NAMALWA (cell line): Measurements from ENCODE around the gene FOSL2.

Source experiments
- DNase-seq: peaks from one replicate; pipeline ENCODE4 v3.0.0-alpha.2; 2015; ENCODE audit warnings: low spot score

The FOSL2 gene

GRCh38 chr2:28392297-28393113 lies at the start of gene FOSL2:
FOSL2 (plus strand) TSS chr2:28392858; CDS start chr2:28393721, 863 bp downstream.
- DNase-seq = peak; percentile 52

GRCh38 chr2:28343184-28343942 lies 49.3 kb upstream of the FOSL2 start:
- DNase-seq = no peak

GRCh38 chr2:28343971-28344715 lies 48.5 kb upstream of the FOSL2 start:
- DNase-seq = no peak

GRCh38 chr2:28344756-28345373 lies 47.8 kb upstream of the FOSL2 start:
- DNase-seq = no peak

- DNase-seq = no peak
These were observed 47.0 kb upstream of the FOSL2 start for GRCh38 chr2:28345619-28346018.

- DNase-seq = no peak
These were observed 46.1 kb upstream of the FOSL2 start for GRCh38 chr2:28346587-28346986.

- DNase-seq = no peak
These were observed 45.5 kb upstream of the FOSL2 start for GRCh38 chr2:28347193-28347592.

GRCh38 chr2:28347596-28347995 lies 45.1 kb upstream of the FOSL2 start:
- DNase-seq = no peak

- no peak for DNase-seq
These were observed 44.5 kb upstream of the FOSL2 start for GRCh38 chr2:28348149-28348567.

GRCh38 chr2:28348921-28349320 lies 43.7 kb upstream of the FOSL2 start:
- DNase-seq = no peak

- no peak for DNase-seq
These were observed 43.0 kb upstream of the FOSL2 start for GRCh38 chr2:28349546-28350165.

GRCh38 chr2:28350196-28350595 lies 42.5 kb upstream of the FOSL2 start:
- no peak for DNase-seq

- no peak for DNase-seq
These were observed 41.8 kb upstream of the FOSL2 start for GRCh38 chr2:28350791-28351285.

GRCh38 chr2:28351621-28352020 lies 41.0 kb upstream of the FOSL2 start:
- no peak for DNase-seq

- no peak for DNase-seq
These were observed 40.6 kb upstream of the FOSL2 start for GRCh38 chr2:28352104-28352503.

GRCh38 chr2:28352610-28353195 lies 40.0 kb upstream of the FOSL2 start:
- no peak for DNase-seq

- DNase-seq = no peak
These were observed 37.6 kb upstream of the FOSL2 start for GRCh38 chr2:28354920-28355520.

GRCh38 chr2:28355521-28356094 lies 37.0 kb upstream of the FOSL2 start:
- no peak for DNase-seq

- no peak for DNase-seq
These were observed 36.4 kb upstream of the FOSL2 start for GRCh38 chr2:28356095-28356911.
